Subcutaneous adipose tissue (tissue), 4 donors: ENCODE data around the gene THOC7. TPM values are rescaled to one million over a fixed set of nuclear protein-coding genes. Genes with fewer than 3 reads are reported as not detected.

Source experiments
- total RNA-seq, 4 donors: library from RNA; depleted of rRNA; stranded (reverse); fragments of >200 nt; gene quantifications; one replicate each; pipeline ENCODE4 v1.1.0, GENCODE V29; 2016
- TF ChIP-seq, protein P1 (sequence below): fragments of 450-650 bp; IDR thresholded peaks from one replicate; pipeline ENCODE4 v1.5.1; 2016; ENCODE audit warnings: low read depth, mild to moderate bottlenecking, control low read depth, antibody characterized with exemption, moderate library complexity

The THOC7 gene
- total RNA-seq: 100 to 1,000 TPM in 1 of 4 donors, 10 to 100 TPM in 3; 32.0 to 113 (median 49.6) TPM

- TF ChIP-seq, protein P1, sequence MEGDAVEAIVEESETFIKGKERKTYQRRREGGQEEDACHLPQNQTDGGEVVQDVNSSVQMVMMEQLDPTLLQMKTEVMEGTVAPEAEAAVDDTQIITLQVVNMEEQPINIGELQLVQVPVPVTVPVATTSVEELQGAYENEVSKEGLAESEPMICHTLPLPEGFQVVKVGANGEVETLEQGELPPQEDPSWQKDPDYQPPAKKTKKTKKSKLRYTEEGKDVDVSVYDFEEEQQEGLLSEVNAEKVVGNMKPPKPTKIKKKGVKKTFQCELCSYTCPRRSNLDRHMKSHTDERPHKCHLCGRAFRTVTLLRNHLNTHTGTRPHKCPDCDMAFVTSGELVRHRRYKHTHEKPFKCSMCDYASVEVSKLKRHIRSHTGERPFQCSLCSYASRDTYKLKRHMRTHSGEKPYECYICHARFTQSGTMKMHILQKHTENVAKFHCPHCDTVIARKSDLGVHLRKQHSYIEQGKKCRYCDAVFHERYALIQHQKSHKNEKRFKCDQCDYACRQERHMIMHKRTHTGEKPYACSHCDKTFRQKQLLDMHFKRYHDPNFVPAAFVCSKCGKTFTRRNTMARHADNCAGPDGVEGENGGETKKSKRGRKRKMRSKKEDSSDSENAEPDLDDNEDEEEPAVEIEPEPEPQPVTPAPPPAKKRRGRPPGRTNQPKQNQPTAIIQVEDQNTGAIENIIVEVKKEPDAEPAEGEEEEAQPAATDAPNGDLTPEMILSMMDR: no peak
Observed at GRCh38 chr3:63863150-63864007, at the start of gene THOC7, which contains the start of gene ATXN7. Gene THOC7, minus strand, starts transcription at chr3:63863805. Its CDS starts 15 bp downstream, at chr3:63863790. Gene ATXN7, plus strand, starts transcription at chr3:63863867. Its CDS starts 48,732 bp downstream, at chr3:63912599.

DNA sequence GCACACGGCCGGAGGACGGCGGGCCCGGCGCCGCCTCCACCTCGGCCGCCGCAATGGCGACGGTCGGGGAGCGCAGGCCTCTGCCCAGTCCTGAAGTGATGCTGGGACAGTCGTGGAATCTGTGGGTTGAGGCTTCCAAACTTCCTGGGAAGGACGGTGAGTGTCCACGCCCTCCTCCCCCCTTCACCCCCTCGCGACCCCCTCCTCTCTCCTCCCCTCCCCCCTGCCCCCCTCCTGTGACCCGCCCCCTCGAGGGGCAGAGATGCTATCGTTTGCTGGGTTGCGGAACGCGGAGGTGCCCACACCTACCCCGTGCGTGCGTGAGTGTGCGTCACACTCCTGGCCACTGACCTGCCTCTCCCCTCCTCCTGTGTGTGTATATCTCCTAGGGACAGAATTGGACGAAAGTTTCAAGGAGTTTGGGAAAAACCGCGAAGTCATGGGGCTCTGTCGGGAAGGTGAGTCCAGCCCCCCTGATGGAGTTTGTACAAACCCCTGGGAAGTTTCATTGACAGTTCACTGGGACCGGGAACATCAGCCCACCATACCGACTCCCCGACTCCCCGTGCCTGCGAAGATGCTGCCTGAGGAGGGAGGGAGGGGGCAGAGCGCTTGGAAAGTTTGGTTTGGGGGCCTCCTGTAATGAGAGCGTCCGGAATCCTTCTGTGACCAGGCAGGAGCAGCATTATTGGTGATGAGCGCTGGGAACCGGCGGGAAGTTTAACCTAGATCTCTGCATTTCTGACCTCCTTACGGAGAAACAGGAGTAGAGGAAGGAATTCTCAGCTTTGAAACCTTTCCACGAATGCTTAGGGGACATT, 49.4 kb upstream of the THOC7 start:
- TF ChIP-seq, protein P1: no peak

DNA sequence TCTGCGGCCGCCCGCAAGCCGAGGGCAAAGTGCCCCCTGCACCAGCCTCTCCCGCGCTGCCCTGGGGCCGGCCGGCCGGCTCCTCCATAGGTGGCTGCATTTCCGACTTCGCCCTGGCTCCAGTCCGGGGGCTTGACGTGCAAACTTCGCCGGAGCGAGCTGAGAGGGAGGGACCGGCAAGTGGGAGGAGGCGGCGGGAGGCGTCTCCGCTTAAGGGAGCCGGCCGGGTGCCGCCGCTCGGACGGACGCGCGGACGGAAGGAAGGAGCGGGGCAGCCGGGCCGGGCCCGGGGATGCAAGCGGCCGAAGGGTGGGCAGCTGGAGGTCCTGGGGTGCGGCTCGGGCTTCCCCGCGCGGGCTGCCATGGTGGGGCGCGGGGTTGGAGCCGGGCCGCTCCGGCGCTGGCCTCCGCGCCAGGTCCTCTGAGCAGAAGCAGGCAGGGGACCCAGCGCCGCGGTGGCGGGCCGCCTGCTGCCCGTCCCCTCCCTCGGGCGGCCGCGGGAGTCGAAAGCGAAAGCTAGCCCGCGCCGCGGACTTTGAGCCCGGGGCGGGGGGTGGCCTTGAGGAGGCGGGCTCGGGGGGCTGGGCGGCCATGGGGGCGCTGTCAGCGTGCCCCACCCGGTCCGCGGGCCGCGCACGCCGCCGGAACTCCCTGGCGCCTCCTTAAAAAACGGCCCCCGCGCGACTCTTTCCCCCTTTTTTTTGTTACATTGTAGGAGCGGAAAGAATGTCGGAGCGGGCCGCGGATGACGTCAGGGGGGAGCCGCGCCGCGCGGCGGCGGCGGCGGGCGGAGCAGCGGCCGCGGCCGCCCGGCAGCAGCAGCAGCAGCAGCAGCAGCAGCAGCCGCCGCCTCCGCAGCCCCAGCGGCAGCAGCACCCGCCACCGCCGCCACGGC, 48.5 kb upstream of the THOC7 start, which contains the start of gene SCAANT1:
Gene SCAANT1 (minus strand): TSS at position 511 of the 895 bp plus-strand sequence.
- TF ChIP-seq, protein P1: no peak

GRCh38 chr3:63911509-63911872, 47.9 kb upstream of the THOC7 start:
- TF ChIP-seq, protein P1: no peak

GRCh38 chr3:63910891-63911290, 47.3 kb upstream of the THOC7 start:
- TF ChIP-seq, protein P1: no peak

DNA sequence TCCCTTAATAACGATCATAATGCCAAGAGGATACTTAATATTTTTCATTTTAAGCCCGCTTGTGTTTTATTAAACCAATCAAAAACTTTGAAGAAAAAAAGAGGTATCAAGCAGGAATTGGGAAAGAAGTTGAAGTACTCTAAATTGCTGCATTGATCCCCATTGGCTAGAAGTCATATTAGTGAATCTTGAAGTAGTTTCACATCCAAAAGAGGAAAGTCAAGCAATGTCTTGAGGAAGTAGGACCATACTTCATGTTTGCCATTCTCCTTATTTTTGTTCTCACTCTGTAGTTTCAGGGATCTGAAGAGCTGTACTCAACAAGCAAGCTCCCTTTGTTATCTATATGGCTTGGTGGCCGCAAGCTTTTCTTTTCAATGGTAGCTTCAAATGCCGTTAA, 46.4 kb upstream of the THOC7 start:
- TF ChIP-seq, protein P1: no peak
